Vagina (tissue), 2 donors: Measurements from ENCODE around the gene AP2B1. TPM values are rescaled to one million over a fixed set of nuclear protein-coding genes. Genes with fewer than 3 reads are reported as not detected.

ENCODE experiments used
- DNase-seq, 2 donors: peaks; one replicate each; pipeline ENCODE4 v3.0.0-alpha.2; 2017; ENCODE audit errors: extremely low spot score in 2 of 2
- H3K27ac ChIP-seq: fragments of 200-600 bp; sonication (generic); one replicate; pipeline ENCODE4 v1.5.1; 2019
- H3K27me3 ChIP-seq: fragments of 200-600 bp; sonication (generic); one replicate; pipeline ENCODE4 v1.5.1; 2019
- H3K36me3 ChIP-seq, 2 donors: fragments of 200-600 bp; sonication (generic); one replicate each; pipeline ENCODE4 v1.5.1; 2017 to 2019
- H3K4me1 ChIP-seq: fragments of 200-600 bp; sonication (generic); one replicate; pipeline ENCODE4 v1.5.1; 2019
- H3K4me3 ChIP-seq, 2 donors: fragments of 200-600 bp; sonication (generic); 1 replicate in 1 of 2; 2 replicates in 1 of 2; pipeline ENCODE4 v1.5.1; 2016 to 2019
- H3K9me3 ChIP-seq: fragments of 200-600 bp; sonication (generic); one replicate; pipeline ENCODE4 v1.5.1; 2019
- CTCF ChIP-seq, 3 experiments: fragments of 450-650 bp in 2 of 3; fragments of 200-600 bp in 1 of 3; sonication (generic) in 1 of 3; IDR thresholded peaks; one replicate each; pipeline ENCODE4 v1.5.1; 2017 to 2019; ENCODE audit warnings: antibody characterized with exemption in 3 of 3, mild to moderate bottlenecking in 2 of 3, moderate library complexity in 2 of 3
- POLR2A ChIP-seq, 2 donors: fragments of 450-650 bp; IDR thresholded peaks; one replicate each; pipeline ENCODE4 v1.6.1; 2017; ENCODE audit warnings: antibody characterized with exemption in 2 of 2, mild to moderate bottlenecking in 2 of 2, moderate library complexity in 2 of 2
- POLR2AphosphoS5 ChIP-seq, 2 donors: sonication (generic); formaldehyde crosslinking; IDR thresholded peaks; one replicate each; pipeline ENCODE4 v1.9.0; 2017; ENCODE audit warnings: antibody characterized with exemption in 2 of 2, mild to moderate bottlenecking in 2 of 2, low read depth in 1 of 2; ENCODE audit not compliant: insufficient read depth in 1 of 2
- intact Hi-C: fragments of 100-400 bp; cut with DNase I; formaldehyde crosslinking; loops from one replicate; pipeline ENCODE4 v1.15.1; 2023
- total RNA-seq: library from RNA; depleted of rRNA; stranded (reverse); fragments of >200 nt; gene quantifications from one replicate; pipeline ENCODE4 v1.2.3, GENCODE V29; 2016

The AP2B1 gene
- total RNA-seq, 1 donor from 2014 or later, result 62.1 TPM

- Histone ChIP-seq H3K9me3 (no peaks in the 10 kb centered on the region), H3K36me3 (peaks cover 0 to 4% of the 10 kb centered on the region in 2 donors), H3K4me3 (no peak overlapping the region), H3K27me3 (no peaks in the 10 kb centered on the region), H3K27ac (no peak overlapping the region), H3K4me1 (peaks cover 43% of the 10 kb centered on the region)
- no peak for TF ChIP-seq POLR2AphosphoS5 (IDR thresholded peaks at IDR 0.05; ENCODE audit: insufficient read depth in 1 of 2, low read depth in 1 of 2)
- TF ChIP-seq CTCF (IDR thresholded peaks at IDR 0.05), result no peak
- TF ChIP-seq POLR2A (IDR thresholded peaks at IDR 0.05), result no peak
- no peak for DNase-seq
- intact Hi-C loops, result no loop called here
Measured at GRCh38 chr17:35730400-35731005, 143.4 kb downstream of the AP2B1 start.

- intact Hi-C loops, result no loop called here
- peak within 1 kb of the TSS; percentile 44 for H3K27ac ChIP-seq
- peak within 1 kb of the TSS; percentile 62 to 71 for H3K4me3 ChIP-seq
- no peaks in the 10 kb centered on the region for H3K36me3 ChIP-seq
- H3K9me3 ChIP-seq, result no peaks in the 10 kb centered on the region
- no peaks in the 10 kb centered on the region for H3K27me3 ChIP-seq
- TF ChIP-seq POLR2A (IDR thresholded peaks at IDR 0.05) (no peak), POLR2AphosphoS5 (IDR thresholded peaks at IDR 0.05; ENCODE audit: insufficient read depth in 1 of 2, low read depth in 1 of 2) (no peak), CTCF (IDR thresholded peaks at IDR 0.05) (no peak)
- H3K4me1 ChIP-seq, result peaks cover 35% of the 10 kb centered on the region
- DNase-seq, result peak in 1 of 2 donors; percentile 70
Measured at GRCh38 chr17:35731239-35731916, 144.3 kb downstream of the AP2B1 start, which contains the start of gene RASL10B. Gene RASL10B (plus strand): TSS chr17:35731639. CDS start chr17:35735185, 3,546 bp downstream.

GRCh38 chr17:35731917-35732805, 145.0 kb downstream of the AP2B1 start:
- Histone ChIP-seq H3K27ac (peak overlapping the region; percentile 44), H3K4me3 (peak overlapping the region; percentile 62 to 71), H3K36me3 (no peaks in the 10 kb centered on the region), H3K4me1 (peaks cover 28% of the 10 kb centered on the region), H3K27me3 (no peaks in the 10 kb centered on the region), H3K9me3 (no peaks in the 10 kb centered on the region)
- TF ChIP-seq CTCF (IDR thresholded peaks at IDR 0.05), result no peak
- no peak for TF ChIP-seq POLR2A (IDR thresholded peaks at IDR 0.05)
- TF ChIP-seq POLR2AphosphoS5 (IDR thresholded peaks at IDR 0.05; ENCODE audit: insufficient read depth in 1 of 2, low read depth in 1 of 2), result no peak
- DNase-seq, result peak in 1 of 2 donors; percentile 90
- intact Hi-C loops, result no loop called here

- intact Hi-C loops, result no loop called here
- TF ChIP-seq POLR2AphosphoS5 (IDR thresholded peaks at IDR 0.05; ENCODE audit: insufficient read depth in 1 of 2, low read depth in 1 of 2), result no peak
- TF ChIP-seq CTCF (IDR thresholded peaks at IDR 0.05), result no peak
- TF ChIP-seq POLR2A (IDR thresholded peaks at IDR 0.05), result no peak
- Histone ChIP-seq H3K9me3 (no peaks in the 10 kb centered on the region), H3K4me1 (peaks cover 24% of the 10 kb centered on the region), H3K27me3 (no peaks in the 10 kb centered on the region), H3K27ac (no peak overlapping the region), H3K4me3 (peak overlapping the region in 1 of 2 donors; percentile 71), H3K36me3 (no peaks in the 10 kb centered on the region)
- no peak for DNase-seq
Measured at GRCh38 chr17:35732806-35733136, 145.6 kb downstream of the AP2B1 start.
